Natural killer cell (primary cell): ENCODE data around the gene PA2G4. TPM values are rescaled to one million over a fixed set of nuclear protein-coding genes. Genes with fewer than 3 reads are reported as not detected.
A peak's percentile ranks its signal among the peaks of the same experiment; 100 is the strongest.

Experiments
- ATAC-seq, 3 donors: fragments of 150-1000 bp in 2 of 3; fragments of 200-7000 bp in 1 of 3; cut with Tn5 transposase; 1 replicate in 1 of 3; 2 replicates in 2 of 3; pipeline ENCODE4 v1.10.0; 2021; ENCODE audit warnings: mild to moderate bottlenecking in 2 of 3, moderate library complexity in 2 of 3
- DNase-seq, 2 donors: peaks; one replicate each; pipeline versions ENCODE4 v3.0.0 to v3.0.0-alpha.2; 2013 to 2021; ENCODE audit warnings: mixed read lengths in 1 of 2
- H3K27ac ChIP-seq: one replicate; pipeline ENCODE4 v1.5.1; 2013; ENCODE audit warnings: mild to moderate bottlenecking, low read length
- H3K27me3 ChIP-seq: one replicate; pipeline ENCODE4 v1.6.1; 2013; ENCODE audit warnings: low read length; ENCODE audit not compliant: control insufficient read depth, insufficient read depth
- H3K36me3 ChIP-seq: one replicate; pipeline ENCODE4 v1.6.1; 2013; ENCODE audit warnings: low read length; ENCODE audit not compliant: control insufficient read depth, insufficient read depth
- H3K4me1 ChIP-seq: one replicate; pipeline ENCODE4 v1.6.1; 2013; ENCODE audit warnings: low read length; ENCODE audit not compliant: control insufficient read depth, insufficient read depth
- H3K4me3 ChIP-seq: one replicate; pipeline ENCODE4 v1.5.1; 2013; ENCODE audit warnings: low read length
- H3K9me3 ChIP-seq: one replicate; pipeline ENCODE4 v1.6.1; 2013; ENCODE audit warnings: low read length; ENCODE audit not compliant: control insufficient read depth, insufficient read depth
- H3K27ac Mint-ChIP-seq, 2 donors: one replicate each; pipeline ENCODE4 v1.8.0; 2022; ENCODE audit warnings: mild to moderate bottlenecking in 2 of 2, mixed read lengths in 2 of 2, moderate library complexity in 1 of 2
- H3K27me3 Mint-ChIP-seq, 2 donors: one replicate each; pipeline ENCODE4 v1.8.0; 2022; ENCODE audit warnings: low read depth in 2 of 2, mixed read lengths in 2 of 2
- H3K36me3 Mint-ChIP-seq: one replicate; pipeline ENCODE4 v1.8.0; 2022; ENCODE audit warnings: mixed read lengths
- H3K4me1 Mint-ChIP-seq, 2 donors: one replicate each; pipeline ENCODE4 v1.8.0; 2022; ENCODE audit warnings: mixed read lengths in 2 of 2
- H3K4me3 Mint-ChIP-seq: one replicate; pipeline ENCODE4 v1.8.0; 2022; ENCODE audit warnings: mild to moderate bottlenecking, moderate library complexity, mixed read lengths
- H3K9me3 Mint-ChIP-seq, 2 donors: one replicate each; pipeline ENCODE4 v1.8.0; 2022; ENCODE audit warnings: mixed read lengths in 2 of 2
- CTCF ChIP-seq: fragments of 200-600 bp; IDR thresholded peaks from one replicate; pipeline ENCODE4 v1.8.0; 2022; ENCODE audit warnings: antibody characterized with exemption
- WGBS: methylation state at CpG from one replicate; pipeline ENCODE4 v1.1.7; 2013; ENCODE audit warnings: missing lambda C conversion rate; ENCODE audit not compliant: insufficient coverage; 5-methylcytosine and 5-hydroxymethylcytosine counted together
- intact Hi-C: fragments of 100-400 bp; cut with micrococcal nuclease; formaldehyde crosslinking; loops from one replicate; pipeline ENCODE4 v1.14.2; 2022
- total RNA-seq, 4 donors: library from RNA; stranded (reverse); fragments of 120-200 nt in 1 of 4; gene quantifications; one replicate each; pipeline versions ENCODE4 v1.2.3 to v1.2.4, GENCODE V29; 2013 to 2022

The PA2G4 gene
- total RNA-seq, 3 donors from 2014 or later (not counting 1 experiment from before 2014, with no cell fraction given), result 78.5 to 86.4 (median 79.7) TPM

DNA sequence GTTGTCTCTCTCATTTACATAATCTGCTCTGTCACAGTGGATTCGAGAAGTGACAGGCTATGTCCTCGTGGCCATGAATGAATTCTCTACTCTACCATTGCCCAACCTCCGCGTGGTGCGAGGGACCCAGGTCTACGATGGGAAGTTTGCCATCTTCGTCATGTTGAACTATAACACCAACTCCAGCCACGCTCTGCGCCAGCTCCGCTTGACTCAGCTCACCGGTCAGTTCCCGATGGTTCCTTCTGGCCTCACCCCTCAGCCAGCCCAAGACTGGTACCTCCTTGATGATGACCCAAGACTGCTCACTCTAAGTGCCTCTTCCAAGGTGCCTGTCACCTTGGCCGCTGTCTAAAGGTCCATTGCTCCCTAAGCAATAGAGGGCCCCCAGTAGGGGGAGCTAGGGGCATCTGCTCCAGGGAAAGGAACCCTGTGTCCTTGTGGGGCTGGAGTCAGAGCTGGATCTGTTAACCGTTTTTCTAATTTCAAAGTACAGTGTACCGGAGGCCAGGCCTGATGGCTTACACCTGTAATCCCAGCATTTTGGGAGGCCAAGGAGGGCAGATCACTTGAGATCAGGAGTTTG, 19.3 kb upstream of the PA2G4 start:
- Histone ChIP-seq H3K36me3 (no peaks in the 10 kb centered on the region), H3K9me3 (no peaks in the 10 kb centered on the region), H3K4me1 (peaks cover 7% of the 10 kb centered on the region), H3K27ac (no peak overlapping the region), H3K4me3 (no peak overlapping the region), H3K27me3 (peaks cover 10% of the 10 kb centered on the region)
- Mint-ChIP-seq H3K27ac (no peak overlapping the region), H3K36me3 (no peaks in the 10 kb centered on the region), H3K4me3 (no peak overlapping the region), H3K9me3 (no peaks in the 10 kb centered on the region), H3K27me3 (peaks cover 7 to 16% of the 10 kb centered on the region in 2 donors), H3K4me1 (peaks cover 0 to 10% of the 10 kb centered on the region in 2 donors)
- no peak for TF ChIP-seq CTCF
- no peak for ATAC-seq
- DNase-seq, result peak in 1 of 2 donors; percentile 42
- intact Hi-C loops, result no loop called here
- 88% methylated on average over 15 of the region's 15 CpGs for WGBS

DNA sequence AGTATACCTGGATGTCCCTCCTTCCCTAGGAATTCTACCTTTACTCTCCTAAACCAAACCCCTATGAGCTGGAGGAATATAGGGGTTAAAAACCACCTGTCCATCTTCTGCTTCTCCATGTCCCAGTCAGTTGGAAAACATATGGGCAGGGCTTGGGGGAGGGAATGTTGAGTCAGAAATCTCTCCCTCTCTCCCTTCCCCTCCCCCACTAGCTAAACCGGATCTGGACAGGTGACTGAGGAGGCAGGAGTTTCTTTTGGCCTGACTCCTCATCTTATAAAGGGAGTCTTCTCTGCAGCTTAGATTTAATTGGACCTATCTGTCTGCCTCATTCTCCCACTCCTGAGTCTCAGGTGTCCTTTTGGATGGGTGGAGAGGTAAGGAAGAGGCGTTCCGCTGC, 18.3 kb upstream of the PA2G4 start:
- Histone ChIP-seq H3K27ac (no peak overlapping the region), H3K9me3 (no peaks in the 10 kb centered on the region), H3K27me3 (peaks cover under 1% of the 10 kb centered on the region), H3K36me3 (no peaks in the 10 kb centered on the region), H3K4me1 (no peaks in the 10 kb centered on the region), H3K4me3 (no peak overlapping the region)
- intact Hi-C loops, result no loop called here
- DNase-seq (no peak), ATAC-seq (no peak)
- H3K27ac Mint-ChIP-seq, result no peak overlapping the region
- WGBS, result no CpG with 5 or more reads among the region's 3 CpGs
- H3K9me3 Mint-ChIP-seq, result no peaks in the 10 kb centered on the region
- H3K4me1 Mint-ChIP-seq, result peaks cover 0 to 2% of the 10 kb centered on the region in 2 donors
- no peak overlapping the region for H3K4me3 Mint-ChIP-seq
- H3K27me3 Mint-ChIP-seq, result peaks cover 7 to 15% of the 10 kb centered on the region in 2 donors
- TF ChIP-seq CTCF, result no peak
- no peaks in the 10 kb centered on the region for H3K36me3 Mint-ChIP-seq

GRCh38 chr12:56086608-56087007, 17.8 kb upstream of the PA2G4 start:
- no peaks in the 10 kb centered on the region for H3K9me3 ChIP-seq
- Mint-ChIP-seq H3K4me1 (no peaks in the 10 kb centered on the region), H3K9me3 (no peaks in the 10 kb centered on the region), H3K4me3 (no peak overlapping the region), H3K27me3 (peaks cover 7 to 13% of the 10 kb centered on the region in 2 donors), H3K27ac (no peak overlapping the region), H3K36me3 (no peaks in the 10 kb centered on the region)
- no peaks in the 10 kb centered on the region for H3K27me3 ChIP-seq
- H3K36me3 ChIP-seq, result no peaks in the 10 kb centered on the region
- no peak for DNase-seq
- ATAC-seq, result no peak
- H3K4me3 ChIP-seq, result no peak overlapping the region
- intact Hi-C loops, result no loop called here
- WGBS, result 87% methylated on average over 6 of the region's 6 CpGs
- no peak overlapping the region for H3K27ac ChIP-seq
- no peaks in the 10 kb centered on the region for H3K4me1 ChIP-seq
- no peak for TF ChIP-seq CTCF

DNA sequence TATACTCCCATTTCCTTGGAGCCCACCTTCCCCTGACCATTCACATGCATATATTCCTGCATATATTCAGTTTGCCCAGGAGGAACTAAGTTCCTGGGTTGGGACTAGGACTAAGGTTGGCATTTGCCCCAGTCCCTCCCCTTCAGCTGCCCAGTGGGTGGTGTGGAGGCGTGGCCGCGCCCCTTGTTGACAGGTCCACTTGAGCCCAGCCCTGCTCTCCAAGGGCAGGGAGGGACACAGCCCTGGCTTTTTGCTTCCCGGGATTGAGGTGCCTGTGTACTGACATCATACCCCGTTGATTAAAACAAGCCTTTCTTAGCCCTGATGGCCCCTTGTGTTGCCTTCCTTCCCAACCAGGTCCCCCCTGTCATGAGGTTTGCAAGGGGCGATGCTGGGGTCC, 17.1 kb upstream of the PA2G4 start:
- WGBS, result 96% methylated on average over 6 of the region's 6 CpGs
- no peak for TF ChIP-seq CTCF
- Mint-ChIP-seq H3K36me3 (no peaks in the 10 kb centered on the region), H3K27me3 (peaks cover 7 to 10% of the 10 kb centered on the region in 2 donors), H3K9me3 (no peaks in the 10 kb centered on the region), H3K27ac (no peak overlapping the region), H3K4me3 (no peak overlapping the region), H3K4me1 (no peaks in the 10 kb centered on the region)
- ATAC-seq, result no peak
- Histone ChIP-seq H3K36me3 (no peaks in the 10 kb centered on the region), H3K4me1 (no peaks in the 10 kb centered on the region), H3K27ac (no peak overlapping the region), H3K4me3 (no peak overlapping the region), H3K27me3 (no peaks in the 10 kb centered on the region), H3K9me3 (no peaks in the 10 kb centered on the region)
- intact Hi-C loops, result no loop called here
- no peak for DNase-seq
